ENCODE results near the gene CENPV. TPM values are rescaled to one million over a fixed set of nuclear protein-coding genes. Genes with fewer than 3 reads are reported as not detected.
"Not testable (repeated sequence)": the region's sequence is repeated elsewhere in the genome, so short reads cannot be mapped to it uniquely, and the experiment has no call there.

CENPV gene
- 10 to 100 TPM; 26.9 to 91.5 (median 50.1) TPM for total RNA-seq
- long read RNA-seq, donor 1, transcript CENPV-201 (5 exons, 1,165 nt) = minor isoform, 16 of 50 reads
- long read RNA-seq, donor 1, transcript CENPV-203 (5 exons, 1,770 nt) = major isoform, 19 of 50 reads
- long read RNA-seq, donor 1, partial matches to known transcripts = 3 of 50 reads
- long read RNA-seq, donor 1, other reads (novel, unspliced or antisense) = 11 of 50 reads
- long read RNA-seq, donor 2, partial matches to known transcripts = 0 of 5 reads
- long read RNA-seq, donor 2, other reads (novel, unspliced or antisense) = 1 of 5 reads

DNA sequence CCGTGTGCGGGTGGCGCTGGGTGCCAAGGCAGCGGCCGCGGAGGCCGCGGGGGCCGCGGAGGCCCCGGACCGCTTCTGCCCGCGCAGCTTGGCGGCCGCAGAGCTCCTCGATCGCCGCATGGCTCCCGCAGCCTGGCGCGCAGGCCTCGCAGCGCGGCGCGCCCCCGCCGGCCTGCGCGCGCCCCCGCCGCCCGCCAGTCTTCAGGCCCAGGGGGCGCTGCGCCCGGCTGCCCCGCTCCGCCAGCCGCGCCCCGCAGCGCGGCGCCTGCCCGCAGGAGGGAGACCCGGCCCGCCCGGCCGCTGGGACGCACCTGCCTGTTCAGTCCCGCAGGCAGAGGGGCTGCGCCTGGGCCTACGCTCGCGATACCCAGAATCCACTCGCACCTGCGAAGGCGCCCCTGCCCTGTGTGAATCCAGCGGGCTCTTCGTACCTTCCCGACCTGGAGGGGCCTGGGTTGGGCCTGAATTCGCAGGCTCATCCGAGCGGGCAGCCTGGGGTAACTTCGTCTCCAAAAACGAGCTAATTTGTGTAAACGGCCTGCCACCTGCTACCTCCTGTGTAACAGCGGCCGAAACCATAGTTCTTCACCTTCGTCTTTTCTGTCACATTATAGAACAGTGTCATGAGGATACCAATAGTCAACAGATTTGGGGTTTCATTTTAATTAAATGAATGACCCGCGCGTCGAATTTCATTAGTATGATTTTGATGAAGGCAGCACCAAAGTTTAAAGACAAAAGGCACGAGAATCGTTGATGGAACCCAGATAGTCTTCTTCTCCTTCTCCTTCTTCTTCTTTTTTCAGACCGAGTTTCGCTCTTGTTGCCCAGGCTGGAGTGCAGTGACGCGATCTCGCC lies at the start of gene CENPV:
Gene CENPV, minus strand, starts transcription at position 153 of the 858 bp plus-strand sequence. Its CDS starts 33 bp downstream, at position 120.
- DNase-seq = peak; percentile 70 to 80 (median 71)
- Histone ChIP-seq H3K36me3 (ENCODE audit: low read depth) (no peaks in the 10 kb centered on the region), H3K4me3 (peak within 1 kb of the TSS; percentile 67), H3K4me1 (ENCODE audit: low read depth) (peaks cover 9% of the 10 kb centered on the region), H3K9me3 (no peaks in the 10 kb centered on the region)
- ATAC-seq = peak; percentile 90
- intact Hi-C loops (cut with DNase I, micrococcal nuclease) = no loop called here
- TF ChIP-seq, protein P1, sequence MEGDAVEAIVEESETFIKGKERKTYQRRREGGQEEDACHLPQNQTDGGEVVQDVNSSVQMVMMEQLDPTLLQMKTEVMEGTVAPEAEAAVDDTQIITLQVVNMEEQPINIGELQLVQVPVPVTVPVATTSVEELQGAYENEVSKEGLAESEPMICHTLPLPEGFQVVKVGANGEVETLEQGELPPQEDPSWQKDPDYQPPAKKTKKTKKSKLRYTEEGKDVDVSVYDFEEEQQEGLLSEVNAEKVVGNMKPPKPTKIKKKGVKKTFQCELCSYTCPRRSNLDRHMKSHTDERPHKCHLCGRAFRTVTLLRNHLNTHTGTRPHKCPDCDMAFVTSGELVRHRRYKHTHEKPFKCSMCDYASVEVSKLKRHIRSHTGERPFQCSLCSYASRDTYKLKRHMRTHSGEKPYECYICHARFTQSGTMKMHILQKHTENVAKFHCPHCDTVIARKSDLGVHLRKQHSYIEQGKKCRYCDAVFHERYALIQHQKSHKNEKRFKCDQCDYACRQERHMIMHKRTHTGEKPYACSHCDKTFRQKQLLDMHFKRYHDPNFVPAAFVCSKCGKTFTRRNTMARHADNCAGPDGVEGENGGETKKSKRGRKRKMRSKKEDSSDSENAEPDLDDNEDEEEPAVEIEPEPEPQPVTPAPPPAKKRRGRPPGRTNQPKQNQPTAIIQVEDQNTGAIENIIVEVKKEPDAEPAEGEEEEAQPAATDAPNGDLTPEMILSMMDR (IDR thresholded peaks at IDR 0.05) = no peak

- Histone ChIP-seq H3K4me3 (no peak overlapping the region), H3K36me3 (ENCODE audit: low read depth) (no peaks in the 10 kb centered on the region), H3K4me1 (ENCODE audit: low read depth) (no peaks in the 10 kb centered on the region), H3K9me3 (no peaks in the 10 kb centered on the region)
- ATAC-seq (no peak), DNase-seq (no peak)
- intact Hi-C loops (cut with DNase I, micrococcal nuclease) = no loop called here
- TF ChIP-seq, protein P1 (IDR thresholded peaks at IDR 0.05) = no peak
These were observed 45.3 kb upstream of the CENPV start for GRCh38 chr17:16398270-16399267.

DNA sequence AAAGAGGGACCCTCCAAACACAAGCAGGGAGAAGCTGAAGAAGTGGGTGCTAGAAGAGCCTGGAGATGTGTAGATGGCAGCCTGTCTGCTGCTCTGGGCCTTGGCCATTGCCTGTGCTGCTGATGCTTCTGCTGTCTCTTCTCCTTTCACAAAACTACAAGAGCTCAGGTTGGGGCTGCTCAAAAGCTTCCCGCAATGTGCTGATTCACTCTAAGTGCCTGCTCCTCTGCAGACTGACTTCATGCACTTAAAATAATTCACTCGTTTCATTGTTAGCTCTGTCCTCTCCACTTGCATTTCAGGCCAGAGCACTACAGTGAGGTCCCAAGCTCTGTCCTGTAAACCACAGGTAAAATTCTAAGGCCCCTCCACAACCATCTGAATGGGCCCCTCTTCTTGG lies 43.4 kb upstream of the CENPV start:
- ATAC-seq; DNase-seq; intact Hi-C loops (cut with DNase I, micrococcal nuclease); H3K9me3 ChIP-seq; H3K36me3 ChIP-seq (ENCODE audit: low read depth); H3K4me1 ChIP-seq (ENCODE audit: low read depth); H3K4me3 ChIP-seq: not testable (repeated sequence)

DNA sequence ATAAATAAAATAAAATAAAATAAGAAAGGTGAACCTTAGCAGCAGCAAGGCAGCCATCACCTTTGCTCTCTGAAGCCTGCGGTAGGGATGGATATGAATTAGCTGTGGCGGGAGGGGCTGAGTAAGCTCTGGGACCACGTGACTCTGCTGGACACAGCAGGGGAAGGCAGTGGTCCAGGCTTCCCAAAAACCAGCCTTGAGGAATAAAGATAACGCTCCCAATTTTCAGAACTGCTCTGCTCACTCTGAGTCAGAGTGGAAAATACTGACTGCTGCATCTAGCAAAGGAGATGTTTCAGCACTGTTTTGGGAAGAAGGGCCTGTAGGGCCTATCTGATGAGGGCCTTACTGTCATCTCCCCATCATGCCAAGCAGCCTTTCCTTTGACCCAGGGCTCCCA lies 42.6 kb upstream of the CENPV start:
- H3K4me3 ChIP-seq; H3K4me1 ChIP-seq (ENCODE audit: low read depth); intact Hi-C loops (cut with DNase I, micrococcal nuclease); DNase-seq; H3K36me3 ChIP-seq (ENCODE audit: low read depth); ATAC-seq; H3K9me3 ChIP-seq: not testable (repeated sequence)

DNA sequence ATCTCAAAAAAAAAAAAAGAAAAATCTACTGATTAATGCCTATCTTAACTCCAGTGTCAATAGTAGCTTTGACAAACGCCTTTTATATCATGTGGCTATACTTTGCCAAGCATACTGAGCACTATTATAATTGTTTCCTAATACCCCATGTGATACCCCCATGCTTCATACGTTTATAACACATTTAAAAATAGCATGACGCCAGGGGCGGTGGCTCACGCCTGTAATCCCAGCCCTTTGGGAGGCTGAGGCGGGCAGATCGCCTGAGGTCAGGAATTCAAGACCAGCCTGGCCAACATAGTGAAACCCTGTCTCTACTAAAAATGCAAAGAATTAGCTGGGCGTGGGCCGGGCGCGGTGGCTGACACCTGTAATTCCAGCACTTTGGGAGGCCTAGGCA lies 39.2 kb upstream of the CENPV start:
- ATAC-seq; H3K4me1 ChIP-seq (ENCODE audit: low read depth); H3K4me3 ChIP-seq; H3K9me3 ChIP-seq; H3K36me3 ChIP-seq (ENCODE audit: low read depth); DNase-seq; intact Hi-C loops (cut with DNase I, micrococcal nuclease): not testable (repeated sequence)

- no peaks in the 10 kb centered on the region for H3K36me3 ChIP-seq (ENCODE audit: low read depth)
- H3K4me3 ChIP-seq = no peak overlapping the region
- DNase-seq (no peak), ATAC-seq (no peak)
- TF ChIP-seq, protein P1 (IDR thresholded peaks at IDR 0.05) = no peak
- intact Hi-C loops (cut with DNase I, micrococcal nuclease) = no loop called here
- no peaks in the 10 kb centered on the region for H3K9me3 ChIP-seq
- no peaks in the 10 kb centered on the region for H3K4me1 ChIP-seq (ENCODE audit: low read depth)
These were observed 38.2 kb upstream of the CENPV start for GRCh38 chr17:16391451-16391850.

GRCh38 chr17:16386126-16386507 lies 32.8 kb upstream of the CENPV start:
- H3K9me3 ChIP-seq; ATAC-seq; H3K36me3 ChIP-seq (ENCODE audit: low read depth); DNase-seq; H3K4me3 ChIP-seq; intact Hi-C loops (cut with DNase I, micrococcal nuclease): not testable (repeated sequence)
- peaks cover 18% of the 10 kb centered on the region for H3K4me1 ChIP-seq (ENCODE audit: low read depth)
